Transverse colon (tissue), 4 donors: Measurements from ENCODE around the gene RSRC1. TPM values are rescaled to one million over a fixed set of nuclear protein-coding genes. Genes with fewer than 3 reads are reported as not detected.

ENCODE experiments used
- DNase-seq: peaks from one replicate; pipeline ENCODE4 v3.0.0-alpha.2; 2019
- H3K27ac ChIP-seq, 4 donors: fragments of 200-600 bp; sonication (generic); 2 replicates each; pipeline ENCODE4 v1.5.1; 2016 to 2018; ENCODE audit warnings: inconsistent platforms in 4 of 4
- H3K27me3 ChIP-seq: fragments of 200-600 bp; sonication (generic); 2 replicates; pipeline ENCODE4 v1.5.1; 2017; ENCODE audit warnings: inconsistent platforms
- H3K36me3 ChIP-seq, 4 donors: fragments of 200-600 bp; sonication (generic); 2 replicates each; pipeline ENCODE4 v1.5.1; 2017 to 2019; ENCODE audit warnings: inconsistent platforms in 4 of 4
- H3K4me1 ChIP-seq, 4 donors: fragments of 200-600 bp; sonication (generic); 2 replicates each; pipeline ENCODE4 v1.5.1; 2017 to 2020; ENCODE audit warnings: inconsistent platforms in 4 of 4
- H3K4me3 ChIP-seq, 4 donors: fragments of 200-600 bp; sonication (generic); 1 replicate in 1 of 4; 2 replicates in 3 of 4; pipeline versions ENCODE4 v1.5.1 to v1.6.1; 2017 to 2019; ENCODE audit warnings: inconsistent platforms in 4 of 4
- H3K9me3 ChIP-seq, 2 donors: fragments of 200-600 bp; sonication (generic); 2 replicates each; pipeline ENCODE4 v1.5.1; 2017 to 2019; ENCODE audit warnings: inconsistent platforms in 2 of 2
- CTCF ChIP-seq, 5 experiments: fragments of 200-600 bp in 3 of 5; fragments of 450-650 bp in 2 of 5; sonication (generic) in 3 of 5; IDR thresholded peaks; 1 replicate in 2 of 5; 2 replicates in 3 of 5; pipeline ENCODE4 v1.5.1; 2016 to 2017; ENCODE audit warnings: antibody characterized with exemption in 5 of 5, inconsistent platforms in 3 of 5, mild to moderate bottlenecking in 2 of 5, moderate library complexity in 1 of 5
- EP300 ChIP-seq: sonication (generic); formaldehyde crosslinking; IDR thresholded peaks from one replicate; pipeline ENCODE4 v1.6.1; 2017; ENCODE audit warnings: antibody characterized with exemption, low read depth
- POLR2A ChIP-seq: fragments of 450-650 bp; IDR thresholded peaks from one replicate; pipeline ENCODE4 v1.6.1; 2016; ENCODE audit warnings: antibody characterized with exemption, mild to moderate bottlenecking, moderate library complexity
- POLR2AphosphoS5 ChIP-seq, 3 donors: sonication (generic); formaldehyde crosslinking; IDR thresholded peaks; one replicate each; pipeline ENCODE4 v1.6.1; 2016; ENCODE audit warnings: antibody characterized with exemption in 3 of 3
- WGBS, 2 donors: methylation state at CpG; one replicate each; pipeline ENCODE4 v1.1.5; 2018; ENCODE audit warnings: low coverage in 1 of 2; 5-methylcytosine and 5-hydroxymethylcytosine counted together
- in situ Hi-C, 4 donors: fragments of 200-750 bp; cut with MboI; loops; one replicate each; pipeline versions ENCODE4 v1.15.0 to v1.15.1; 2017; ENCODE audit warnings: low sequenced_read_pairs in 3 of 4, low pct_ligation_motif_present in 1 of 4, low pct_unique_long_range_greater_than_20kb in 1 of 4
- intact Hi-C: fragments of 100-400 bp; cut with DNase I; formaldehyde crosslinking; loops from one replicate; pipeline ENCODE4 v1.15.1; 2023; ENCODE audit warnings: low total_unique reads
- total RNA-seq, 4 donors: library from RNA; depleted of rRNA; stranded (reverse); fragments of >200 nt; gene quantifications; one replicate each; pipeline ENCODE4 v1.1.0, GENCODE V29; 2016

The RSRC1 gene
- total RNA-seq, 4 donors from 2014 or later: 5.6 to 65.1 (median 37.1) TPM

- Histone ChIP-seq H3K9me3 (no peaks in the 10 kb centered on the region), H3K27ac (no peak overlapping the region), H3K36me3 (no peaks in the 10 kb centered on the region), H3K4me3 (no peak overlapping the region), H3K27me3 (peaks cover 100% of the 10 kb centered on the region), H3K4me1 (peaks cover 0 to 15% (median 11%) of the 10 kb centered on the region in 4 donors)
- intact Hi-C loops (no loop called here), in situ Hi-C loops (no loop called here)
- WGBS, 2 donors: 18 to 26% methylated on average over 13 to 22 of the region's 22 CpGs
- TF ChIP-seq POLR2AphosphoS5 (IDR thresholded peaks at IDR 0.05) (no peak), CTCF (IDR thresholded peaks at IDR 0.05) (no peak), EP300 (no peak), POLR2A (no peak)
- no peak for DNase-seq
These were observed 14.6 kb upstream of the RSRC1 start for GRCh38 chr3:158095111-158095813.

GRCh38 chr3:158095814-158096704, 13.8 kb upstream of the RSRC1 start:
- H3K27me3 ChIP-seq: peaks cover 100% of the 10 kb centered on the region
- no peak overlapping the region for H3K27ac ChIP-seq
- no peak for TF ChIP-seq EP300
- TF ChIP-seq CTCF (IDR thresholded peaks at IDR 0.05): no peak
- TF ChIP-seq POLR2AphosphoS5 (IDR thresholded peaks at IDR 0.05): no peak
- TF ChIP-seq POLR2A: no peak
- H3K9me3 ChIP-seq: no peaks in the 10 kb centered on the region
- WGBS, 2 donors: 27% methylated on average over 19 to 20 of the region's 20 CpGs
- no peaks in the 10 kb centered on the region for H3K36me3 ChIP-seq
- intact Hi-C loops (no loop called here), in situ Hi-C loops (no loop called here)
- no peak overlapping the region for H3K4me3 ChIP-seq
- peaks cover 0 to 15% (median 11%) of the 10 kb centered on the region in 4 donors for H3K4me1 ChIP-seq
- no peak for DNase-seq

GRCh38 chr3:158097081-158097592, 12.8 kb upstream of the RSRC1 start:
- H3K27me3 ChIP-seq: peaks cover 100% of the 10 kb centered on the region
- no peak for TF ChIP-seq CTCF (IDR thresholded peaks at IDR 0.05)
- TF ChIP-seq POLR2AphosphoS5 (IDR thresholded peaks at IDR 0.05): no peak
- no peak for TF ChIP-seq POLR2A
- no peak for TF ChIP-seq EP300
- H3K36me3 ChIP-seq: no peaks in the 10 kb centered on the region
- peak overlapping the region in 2 of 4 donors; percentile 47 for H3K4me3 ChIP-seq
- no peaks in the 10 kb centered on the region for H3K9me3 ChIP-seq
- no peak overlapping the region for H3K27ac ChIP-seq
- intact Hi-C loops (no loop called here), in situ Hi-C loops (no loop called here)
- no peak for DNase-seq
- WGBS, 2 donors: 16 to 25% methylated on average over 11 of the region's 11 CpGs
- peaks cover 0 to 15% (median 11%) of the 10 kb centered on the region in 4 donors for H3K4me1 ChIP-seq
